SK-N-SH (cell line): ENCODE data around the gene TMEM187. TPM values are rescaled to one million over a fixed set of nuclear protein-coding genes. Genes with fewer than 3 reads are reported as not detected.
A peak's percentile ranks its signal among the peaks of the same experiment; 100 is the strongest.

Experiments used
- CTCF ChIA-PET: fragments of 300-600, 350-600 bp; formaldehyde crosslinking; extraction: SDS; loops from one replicate; lab custom pipeline; 2021; lab: Yijun Ruan, JAX
- POLR2A ChIA-PET: fragments of 350-600 bp; sonication (Branson Sonifier 250); formaldehyde crosslinking; extraction: SDS; loops from one replicate; lab custom pipeline; 2020; ENCODE audit warnings: antibody characterized with exemption, inconsistent platforms; lab: Yijun Ruan, JAX
- DNase-seq: peaks from one replicate; pipeline ENCODE4 v3.0.0; 2012
- H2AFZ ChIP-seq: fragments of 200-600 bp; sonication (generic); 2 replicates; pipeline ENCODE4 v1.8.1; 2016; ENCODE audit warnings: antibody characterized with exemption, mild to moderate bottlenecking, low read depth
- H3F3A ChIP-seq: fragments of 200-600 bp; sonication (generic); replicated peaks from 2 replicates; pipeline ENCODE3; 2016; ENCODE audit warnings: antibody characterized with exemption, mild to moderate bottlenecking; ENCODE audit not compliant: insufficient read depth
- H3K27ac ChIP-seq, 2 experiments: fragments of 200-500 bp in 1 of 2; fragments of 200-600 bp in 1 of 2; sonication (Bioruptor generic) in 1 of 2; sonication (generic), shearing (Covaris generic) in 1 of 2; 2 replicates each; pipeline versions ENCODE4 v1.5.1 to v1.6.1; 2014 to 2016; ENCODE audit warnings: low read depth in 2 of 2, inconsistent platforms in 1 of 2, low read length in 1 of 2, mild to moderate bottlenecking in 1 of 2, mixed read lengths in 1 of 2
- H3K27me3 ChIP-seq: fragments of 200-600 bp; sonication (generic), shearing (Covaris generic); 2 replicates; pipeline ENCODE4 v1.6.1; 2016; ENCODE audit warnings: mixed run types; ENCODE audit not compliant: insufficient read depth
- H3K36me3 ChIP-seq, 2 experiments: fragments of 200-500 bp in 1 of 2; fragments of 200-600 bp in 1 of 2; sonication (Bioruptor generic) in 1 of 2; sonication (generic) in 1 of 2; replicated peaks in 1 of 2; 2 replicates each; pipeline versions ENCODE3 to v1.5.1; 2014 to 2016; ENCODE audit warnings: low read length in 1 of 2, mild to moderate bottlenecking in 1 of 2; ENCODE audit not compliant: insufficient read depth in 2 of 2, control insufficient read depth in 1 of 2
- H3K4me1 ChIP-seq, 2 experiments: fragments of 200-500 bp in 1 of 2; fragments of 200-600 bp in 1 of 2; sonication (Bioruptor generic) in 1 of 2; sonication (generic), shearing (Covaris generic) in 1 of 2; 2 replicates each; pipeline versions ENCODE4 v1.5.1 to v1.6.1; 2014 to 2016; ENCODE audit warnings: low read depth in 1 of 2, low read length in 1 of 2, mixed run types in 1 of 2; ENCODE audit not compliant: insufficient read depth in 2 of 2, control insufficient read depth in 1 of 2
- H3K4me2 ChIP-seq: fragments of 200-600 bp; sonication (generic), shearing (Covaris generic); 2 replicates; pipeline ENCODE4 v1.6.1; 2017; ENCODE audit warnings: mixed run types
- H3K4me3 ChIP-seq, 2 experiments: fragments of 200-500 bp in 1 of 2; fragments of 200-600 bp in 1 of 2; sonication (Bioruptor generic) in 1 of 2; sonication (generic), shearing (Covaris generic) in 1 of 2; 2 replicates each; pipeline versions ENCODE4 v1.5.1 to v1.8.1; 2014 to 2016; ENCODE audit warnings: low read depth in 2 of 2, inconsistent platforms in 1 of 2, low read length in 1 of 2, mild to moderate bottlenecking in 1 of 2, mixed read lengths in 1 of 2, moderate library complexity in 1 of 2
- H3K79me2 ChIP-seq: fragments of 200-600 bp; sonication (generic); 2 replicates; pipeline ENCODE4 v1.8.1; 2017; ENCODE audit warnings: mild to moderate bottlenecking; ENCODE audit not compliant: insufficient read depth
- H3K9ac ChIP-seq: fragments of 200-600 bp; sonication (generic); 2 replicates; pipeline ENCODE4 v1.6.1; 2017; ENCODE audit warnings: mixed run types
- H3K9me2 ChIP-seq: fragments of 200-600 bp; sonication (generic); 2 replicates; pipeline ENCODE4 v1.6.1; 2017; ENCODE audit warnings: mixed run types
- H3K9me3 ChIP-seq: fragments of 200-600 bp; sonication (generic); 2 replicates; pipeline ENCODE4 v1.6.1; 2017; ENCODE audit warnings: mixed run types, mild to moderate bottlenecking, moderate library complexity
- H4K20me1 ChIP-seq: fragments of 200-600 bp; sonication (generic); 2 replicates; pipeline ENCODE4 v1.6.1; 2017; ENCODE audit warnings: mild to moderate bottlenecking, mixed run types; ENCODE audit not compliant: insufficient read depth
- FOXJ3 ChIP-seq: sonication (generic); formaldehyde crosslinking; IDR thresholded peaks from 2 replicates; pipeline ENCODE4 v1.5.1; 2020; ENCODE audit warnings: mild to moderate bottlenecking, missing genetic modification reagents
- GABPA ChIP-seq: IDR thresholded peaks from 2 replicates; pipeline ENCODE4 v1.4.0; 2012; ENCODE audit warnings: low read depth, mild to moderate bottlenecking
- GATA2 ChIP-seq: sonication (generic); formaldehyde crosslinking; IDR thresholded peaks from 2 replicates; pipeline ENCODE4 v1.5.0; 2020; ENCODE audit warnings: mild to moderate bottlenecking, missing genetic modification reagents
- MEF2A ChIP-seq: IDR thresholded peaks from 2 replicates; pipeline ENCODE4 v1.4.0; 2012; ENCODE audit warnings: low read depth, borderline replicate concordance
- NRF1 ChIP-seq: IDR thresholded peaks from 2 replicates; pipeline ENCODE4 v1.6.1; 2012; ENCODE audit warnings: low read depth, mild to moderate bottlenecking, low read length
- RAD21 ChIP-seq: IDR thresholded peaks from 2 replicates; pipeline ENCODE4 v1.6.1; 2012; ENCODE audit warnings: mild to moderate bottlenecking, low read length
- SIN3A ChIP-seq: IDR thresholded peaks from 2 replicates; pipeline ENCODE4 v1.6.1; 2012; ENCODE audit warnings: low read depth, mild to moderate bottlenecking, low read length, moderate library complexity, borderline replicate concordance
- TAF1 ChIP-seq: IDR thresholded peaks from 2 replicates; pipeline ENCODE4 v1.6.1; 2012; ENCODE audit warnings: low read depth, mild to moderate bottlenecking, low read length, moderate library complexity, borderline replicate concordance
- WGBS: methylation state at CpG from one replicate; pipeline ENCODE4 v1.1.6; 2017; ENCODE audit warnings: low lambda C conversion rate; 5-methylcytosine and 5-hydroxymethylcytosine counted together
- polyA plus RNA-seq, 3 experiments: library from polyadenylated mRNA; depleted of rRNA; stranded (reverse); fragments of >200 nt; gene quantifications; 2 replicates each; pipeline ENCODE4 v1.2.3, GENCODE V29; 2012
- TF ChIP-seq, protein P1 (sequence below): IDR thresholded peaks from 2 replicates; pipeline ENCODE4 v1.4.0; 2012; ENCODE audit warnings: low read depth
- TF ChIP-seq, protein P2 (sequence below): fragments of 200-600 bp; sonication (generic); IDR thresholded peaks from 2 replicates; pipeline ENCODE4 v1.6.1; 2017; ENCODE audit warnings: antibody characterized with exemption, mild to moderate bottlenecking, moderate library complexity
- TF ChIP-seq, protein P3 (sequence below): fragments of 150-350 bp; IDR thresholded peaks from 2 replicates; pipeline ENCODE4 v1.6.1; 2017; ENCODE audit warnings: antibody characterized with exemption, low read length, low read depth, borderline replicate concordance

TMEM187 gene
- polyA plus RNA-seq, 1 of the 3 experiments (the other 2 are of a cell fraction), result 10.9 TPM

DNA sequence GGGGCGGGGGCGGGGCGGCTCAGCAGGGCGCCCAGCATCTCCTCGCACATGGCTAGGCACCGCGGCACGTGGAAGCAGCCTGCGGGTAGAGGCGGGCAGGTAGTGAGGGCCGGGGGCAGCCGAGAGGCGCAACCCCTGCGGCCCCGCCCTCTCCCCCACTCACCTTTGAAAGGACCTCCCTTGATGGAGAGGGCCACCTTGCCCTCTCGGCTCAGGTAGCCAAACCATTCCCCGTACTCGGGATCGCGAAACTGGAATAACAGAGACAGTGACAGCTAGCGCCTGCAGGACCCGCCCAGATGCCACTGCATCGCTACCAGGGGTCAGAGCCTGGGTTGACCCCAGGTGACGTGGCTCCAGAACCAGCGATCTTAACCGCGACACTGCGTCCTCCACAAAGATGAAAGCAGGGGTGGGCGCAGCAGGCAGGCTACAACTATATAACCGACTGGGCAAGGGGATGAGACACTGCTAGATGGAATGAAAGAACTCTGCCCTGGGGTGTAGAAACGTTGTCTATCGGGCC, 37.2 kb upstream of the TMEM187 start:
- H3K4me2 ChIP-seq, result peak overlapping the region; percentile 82
- TF ChIP-seq TAF1 (no peak), RAD21 (no peak)
- TF ChIP-seq, protein P1, sequence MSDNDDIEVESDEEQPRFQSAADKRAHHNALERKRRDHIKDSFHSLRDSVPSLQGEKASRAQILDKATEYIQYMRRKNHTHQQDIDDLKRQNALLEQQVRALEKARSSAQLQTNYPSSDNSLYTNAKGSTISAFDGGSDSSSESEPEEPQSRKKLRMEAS, result peak; percentile 35; the same call in 1 of the 2 replicates

DNA sequence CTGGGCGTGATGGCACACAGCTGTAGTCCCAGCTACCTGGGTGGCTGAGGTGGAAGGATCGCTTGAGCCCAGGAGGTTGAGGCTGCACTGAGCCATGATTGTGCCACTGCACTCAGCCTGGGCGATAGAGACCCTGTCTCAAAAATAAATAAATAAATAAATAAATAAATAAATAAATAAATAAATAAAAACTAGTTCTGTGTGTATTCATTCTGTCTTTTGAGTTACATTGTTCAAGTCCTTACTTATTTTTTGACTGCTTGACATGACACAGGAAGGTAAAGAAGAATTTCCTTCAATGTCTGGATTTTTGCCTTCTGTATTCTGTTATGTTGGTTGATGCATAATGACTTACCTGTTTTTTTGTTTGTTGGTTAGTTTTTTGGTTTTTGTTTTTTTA, 35.5 kb upstream of the TMEM187 start:
- CTCF ChIA-PET, result interaction anchor here (1.4 to 4.5 kb wide), 2 partner anchors 10 to 14 kb away, joined by 4 to 18 read pairs; no protein-coding TSS in a partner anchor
- H3K4me2 ChIP-seq, result no peak overlapping the region
- H3K4me1 ChIP-seq, result peaks cover 10 to 12% of the 10 kb centered on the region in 2 experiments; a peak in 2 of 4 replicates
- no peak for TF ChIP-seq FOXJ3
- TF ChIP-seq GABPA, result no peak
- H3K4me3 ChIP-seq, result no peak overlapping the region
- POLR2A ChIA-PET, result no interaction called here
- peaks cover 27% of the 10 kb centered on the region for H3K79me2 ChIP-seq
- H4K20me1 ChIP-seq, result peaks cover 24% of the 10 kb centered on the region; the same call in 1 of the 2 replicates
- WGBS, result 74% methylated on average over 3 of the region's 3 CpGs
- no peaks in the 10 kb centered on the region for H3K9me2 ChIP-seq
- H3F3A ChIP-seq, result no peaks in the 10 kb centered on the region
- no peak overlapping the region for H3K27ac ChIP-seq
- peaks cover 4% of the 10 kb centered on the region; the same call in 1 of the 2 replicates for H3K27me3 ChIP-seq
- DNase-seq, result no peak
- peaks cover 7 to 9% of the 10 kb centered on the region in 2 experiments for H3K36me3 ChIP-seq
- H3K9ac ChIP-seq, result no peak overlapping the region
- H2AFZ ChIP-seq, result no peak overlapping the region
- no peaks in the 10 kb centered on the region for H3K9me3 ChIP-seq

More for the DNA sequence above, 37.2 kb upstream of the TMEM187 start:
- Histone ChIP-seq H3K9ac (no peak overlapping the region), H3K27ac (no peak overlapping the region), H3K79me2 (peaks cover 35% of the 10 kb centered on the region), H3K27me3 (peaks cover 4% of the 10 kb centered on the region; the same call in 1 of the 2 replicates), H3K9me3 (no peaks in the 10 kb centered on the region), H4K20me1 (peaks cover 24% of the 10 kb centered on the region), H3F3A (no peaks in the 10 kb centered on the region), H3K36me3 (peaks cover 12 to 23% of the 10 kb centered on the region in 2 experiments), H3K4me3 (peak overlapping the region; percentile 52 to 78), H3K4me1 (peaks cover 10 to 12% of the 10 kb centered on the region in 2 experiments; a peak in 2 of 4 replicates), H2AFZ (peak overlapping the region; percentile 86; the same call in 1 of the 2 replicates), H3K9me2 (no peaks in the 10 kb centered on the region)
- 14% methylated on average over 24 of the region's 32 CpGs for WGBS
- POLR2A ChIA-PET, result interaction anchor here (1.0 to 1.2 kb wide), 2 partner anchors 13 to 35 kb away, joined by 3 read pairs; no protein-coding TSS in a partner anchor
- DNase-seq, result no peak
- CTCF ChIA-PET, result interaction anchor here (1.3 to 16.7 kb wide), 4 partner anchors 12 to 171 kb away, joined by 3 to 271 read pairs (median 18); partner anchors contain the start of genes PLXNB3 and RENBP

DNA sequence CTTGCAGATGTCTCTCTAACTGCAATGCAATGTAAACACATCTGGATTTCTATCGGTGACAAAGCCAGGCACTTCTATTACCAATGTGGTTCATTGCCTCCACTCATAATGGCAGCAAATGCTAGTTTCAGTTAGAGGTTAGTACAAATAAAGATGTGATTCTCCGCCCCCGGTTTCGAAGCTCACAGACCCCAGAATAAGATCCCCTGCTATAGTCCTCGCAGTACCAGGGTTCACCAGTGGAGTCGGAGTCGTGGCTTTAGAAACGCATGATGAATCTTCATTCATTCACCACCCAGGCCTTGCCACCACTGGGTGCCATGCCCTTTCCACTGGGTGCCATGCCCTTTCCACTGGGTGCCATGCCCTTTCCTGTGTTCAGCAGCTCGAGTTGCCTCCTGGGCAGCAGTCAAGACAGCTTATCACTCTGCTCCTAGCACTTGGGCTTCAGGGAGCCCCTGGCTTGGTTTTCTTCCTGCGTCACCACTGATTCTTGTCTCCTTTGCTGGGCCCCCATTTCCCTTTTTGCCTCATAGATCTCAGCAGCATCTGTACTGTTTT, 34.2 kb upstream of the TMEM187 start:
- no peak overlapping the region for H3K4me3 ChIP-seq
- DNase-seq, result no peak
- no peak for TF ChIP-seq GATA2 (CRISPR knock-in tag)
- no peak for TF ChIP-seq NRF1
- TF ChIP-seq, protein P2, sequence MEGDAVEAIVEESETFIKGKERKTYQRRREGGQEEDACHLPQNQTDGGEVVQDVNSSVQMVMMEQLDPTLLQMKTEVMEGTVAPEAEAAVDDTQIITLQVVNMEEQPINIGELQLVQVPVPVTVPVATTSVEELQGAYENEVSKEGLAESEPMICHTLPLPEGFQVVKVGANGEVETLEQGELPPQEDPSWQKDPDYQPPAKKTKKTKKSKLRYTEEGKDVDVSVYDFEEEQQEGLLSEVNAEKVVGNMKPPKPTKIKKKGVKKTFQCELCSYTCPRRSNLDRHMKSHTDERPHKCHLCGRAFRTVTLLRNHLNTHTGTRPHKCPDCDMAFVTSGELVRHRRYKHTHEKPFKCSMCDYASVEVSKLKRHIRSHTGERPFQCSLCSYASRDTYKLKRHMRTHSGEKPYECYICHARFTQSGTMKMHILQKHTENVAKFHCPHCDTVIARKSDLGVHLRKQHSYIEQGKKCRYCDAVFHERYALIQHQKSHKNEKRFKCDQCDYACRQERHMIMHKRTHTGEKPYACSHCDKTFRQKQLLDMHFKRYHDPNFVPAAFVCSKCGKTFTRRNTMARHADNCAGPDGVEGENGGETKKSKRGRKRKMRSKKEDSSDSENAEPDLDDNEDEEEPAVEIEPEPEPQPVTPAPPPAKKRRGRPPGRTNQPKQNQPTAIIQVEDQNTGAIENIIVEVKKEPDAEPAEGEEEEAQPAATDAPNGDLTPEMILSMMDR, result peak; percentile 30; the same call in 1 of the 2 replicates
- TF ChIP-seq, protein P3, sequence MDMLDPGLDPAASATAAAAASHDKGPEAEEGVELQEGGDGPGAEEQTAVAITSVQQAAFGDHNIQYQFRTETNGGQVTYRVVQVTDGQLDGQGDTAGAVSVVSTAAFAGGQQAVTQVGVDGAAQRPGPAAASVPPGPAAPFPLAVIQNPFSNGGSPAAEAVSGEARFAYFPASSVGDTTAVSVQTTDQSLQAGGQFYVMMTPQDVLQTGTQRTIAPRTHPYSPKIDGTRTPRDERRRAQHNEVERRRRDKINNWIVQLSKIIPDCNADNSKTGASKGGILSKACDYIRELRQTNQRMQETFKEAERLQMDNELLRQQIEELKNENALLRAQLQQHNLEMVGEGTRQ, result no peak
- TF ChIP-seq SIN3A, result no peak
- no peak for TF ChIP-seq MEF2A
- CTCF ChIA-PET, result interaction anchor here (0.8 to 4.5 kb wide), 6 partner anchors 9 to 175 kb away, joined by 3 to 18 read pairs (median 4); no protein-coding TSS in a partner anchor
- peaks cover 0 to under 1% of the 10 kb centered on the region in 2 experiments for H3K36me3 ChIP-seq
- H3K9me3 ChIP-seq, result no peaks in the 10 kb centered on the region
- H3K27ac ChIP-seq, result no peak overlapping the region
- no peaks in the 10 kb centered on the region for H3K9me2 ChIP-seq
- WGBS, result 44% methylated on average over 10 of the region's 10 CpGs
- H3K4me2 ChIP-seq, result no peak overlapping the region
- H2AFZ ChIP-seq, result no peak overlapping the region
- H3K9ac ChIP-seq, result no peak overlapping the region
- peaks cover 8 to 12% of the 10 kb centered on the region in 2 experiments; a peak in 2 of 4 replicates for H3K4me1 ChIP-seq
- H3F3A ChIP-seq, result no peaks in the 10 kb centered on the region
- peaks cover 4% of the 10 kb centered on the region; the same call in 1 of the 2 replicates for H3K27me3 ChIP-seq
- H4K20me1 ChIP-seq, result peaks cover 12% of the 10 kb centered on the region; the same call in 1 of the 2 replicates
- POLR2A ChIA-PET, result no interaction called here
- H3K79me2 ChIP-seq, result peaks cover 14% of the 10 kb centered on the region
